Right lobe of liver (tissue), 4 donors: ENCODE results near the gene CALCOCO2.

Source experiments
- CTCF ChIP-seq, 4 donors: fragments of 200-600 bp in 3 of 4; fragments of 450-650 bp in 1 of 4; IDR thresholded peaks; one replicate each; pipeline versions ENCODE4 v1.5.1 to v1.8.0; 2016 to 2022; ENCODE audit warnings: antibody characterized with exemption in 4 of 4, mild to moderate bottlenecking in 2 of 4
- POLR2A ChIP-seq: fragments of 450-650 bp; IDR thresholded peaks from one replicate; pipeline ENCODE4 v1.6.1; 2017; ENCODE audit warnings: antibody characterized with exemption, mild to moderate bottlenecking
- donor health status: DM: no; HTN: no; CAD: no.
- donor health status: DM: no; HTN: no; CAD: no.
- donor health status: DM: no; HTN: yes; CAD: no.

GRCh38 chr17:48871035-48871550 lies 40.3 kb downstream of the CALCOCO2 start:
- TF ChIP-seq CTCF (IDR thresholded peaks at IDR 0.05), result no peak
- no peak for TF ChIP-seq POLR2A
